Bronchial epithelial cell (primary cell): ENCODE results near the gene BCDIN3D. TPM values are rescaled to one million over a fixed set of nuclear protein-coding genes. Genes with fewer than 3 reads are reported as not detected.

Experiments
- DNase-seq: peaks from one replicate; pipeline ENCODE4 v3.0.0-alpha.2; 2010; ENCODE audit warnings: low read depth
- FAIRE-seq: peaks from 2 replicates; lab custom pipeline; 2011; peaks lifted over from hg19 to GRCh38; lab: Jason Lieb, UNC
- H3K27me3 ChIP-seq: 2 replicates; pipeline ENCODE4 v1.5.1; 2011; ENCODE audit warnings: low read length; ENCODE audit not compliant: control insufficient read depth, insufficient read depth
- H3K36me3 ChIP-seq: 2 replicates; pipeline ENCODE4 v1.5.1; 2011; ENCODE audit warnings: low read length; ENCODE audit not compliant: control insufficient read depth, insufficient read depth
- H3K4me3 ChIP-seq: 2 replicates; pipeline ENCODE4 v1.5.1; 2011; ENCODE audit warnings: mild to moderate bottlenecking, low read depth, low read length, control low read depth
- total RNA-seq: library from RNA; depleted of rRNA; stranded (reverse); fragments of >200 nt; gene quantifications from 2 replicates; pipeline ENCODE4 v1.2.1, GENCODE V29; 2014
- TF ChIP-seq, protein P1 (sequence below): IDR thresholded peaks from 2 replicates; pipeline ENCODE4 v1.5.1; 2011; ENCODE audit warnings: mild to moderate bottlenecking, moderate library complexity, low read length, control low read depth, inconsistent platforms; ENCODE audit not compliant: insufficient read depth, severe bottlenecking

Gene BCDIN3D
- total RNA-seq, 1 donor from 2014 or later = 7.4 TPM

GRCh38 chr12:49869816-49870500, 27.1 kb upstream of the BCDIN3D start:
- FAIRE-seq = no peak
- TF ChIP-seq, protein P1, sequence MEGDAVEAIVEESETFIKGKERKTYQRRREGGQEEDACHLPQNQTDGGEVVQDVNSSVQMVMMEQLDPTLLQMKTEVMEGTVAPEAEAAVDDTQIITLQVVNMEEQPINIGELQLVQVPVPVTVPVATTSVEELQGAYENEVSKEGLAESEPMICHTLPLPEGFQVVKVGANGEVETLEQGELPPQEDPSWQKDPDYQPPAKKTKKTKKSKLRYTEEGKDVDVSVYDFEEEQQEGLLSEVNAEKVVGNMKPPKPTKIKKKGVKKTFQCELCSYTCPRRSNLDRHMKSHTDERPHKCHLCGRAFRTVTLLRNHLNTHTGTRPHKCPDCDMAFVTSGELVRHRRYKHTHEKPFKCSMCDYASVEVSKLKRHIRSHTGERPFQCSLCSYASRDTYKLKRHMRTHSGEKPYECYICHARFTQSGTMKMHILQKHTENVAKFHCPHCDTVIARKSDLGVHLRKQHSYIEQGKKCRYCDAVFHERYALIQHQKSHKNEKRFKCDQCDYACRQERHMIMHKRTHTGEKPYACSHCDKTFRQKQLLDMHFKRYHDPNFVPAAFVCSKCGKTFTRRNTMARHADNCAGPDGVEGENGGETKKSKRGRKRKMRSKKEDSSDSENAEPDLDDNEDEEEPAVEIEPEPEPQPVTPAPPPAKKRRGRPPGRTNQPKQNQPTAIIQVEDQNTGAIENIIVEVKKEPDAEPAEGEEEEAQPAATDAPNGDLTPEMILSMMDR = no peak
- H3K27me3 ChIP-seq = no peaks in the 10 kb centered on the region
- DNase-seq = no peak
- H3K4me3 ChIP-seq = no peak overlapping the region
- H3K36me3 ChIP-seq = no peaks in the 10 kb centered on the region

- no peak for FAIRE-seq
- TF ChIP-seq, protein P1 = no peak
- H3K36me3 ChIP-seq = no peaks in the 10 kb centered on the region
- H3K27me3 ChIP-seq = no peaks in the 10 kb centered on the region
- no peak overlapping the region for H3K4me3 ChIP-seq
- DNase-seq = no peak
These were observed 26.3 kb upstream of the BCDIN3D start for GRCh38 chr12:49868952-49869815.

GRCh38 chr12:49868449-49868848, 25.5 kb upstream of the BCDIN3D start:
- FAIRE-seq (no peak), DNase-seq (no peak)
- TF ChIP-seq, protein P1 = no peak
- Histone ChIP-seq H3K4me3 (no peak overlapping the region), H3K27me3 (no peaks in the 10 kb centered on the region), H3K36me3 (no peaks in the 10 kb centered on the region)

GRCh38 chr12:49867570-49868341, 24.9 kb upstream of the BCDIN3D start:
- TF ChIP-seq, protein P1 = no peak
- Histone ChIP-seq H3K36me3 (no peaks in the 10 kb centered on the region), H3K4me3 (no peak overlapping the region), H3K27me3 (no peaks in the 10 kb centered on the region)
- FAIRE-seq = no peak
- peak; percentile 26 for DNase-seq

GRCh38 chr12:49866859-49867569, 24.1 kb upstream of the BCDIN3D start:
- TF ChIP-seq, protein P1 = peak; percentile 98
- FAIRE-seq (no peak), DNase-seq (peak; percentile 46)
- Histone ChIP-seq H3K27me3 (no peaks in the 10 kb centered on the region), H3K4me3 (no peak overlapping the region), H3K36me3 (no peaks in the 10 kb centered on the region)
